D721Med (cell line): Measurements from ENCODE around the gene CDK9.

Source experiments
- DNase-seq: peaks from one replicate; pipeline ENCODE4 v3.0.0; 2011; ENCODE audit warnings: low spot score; ENCODE audit not compliant: insufficient read length
- FAIRE-seq: peaks from 2 replicates; lab custom pipeline; 2011; peaks lifted over from hg19 to GRCh38; lab: Jason Lieb, UNC
- TF ChIP-seq, protein P1 (sequence below): IDR thresholded peaks from 2 replicates; pipeline ENCODE4 v1.5.1; 2012; ENCODE audit warnings: mild to moderate bottlenecking, control low read depth; ENCODE audit not compliant: insufficient read depth; ENCODE audit errors: missing control alignments

The CDK9 gene

DNA sequence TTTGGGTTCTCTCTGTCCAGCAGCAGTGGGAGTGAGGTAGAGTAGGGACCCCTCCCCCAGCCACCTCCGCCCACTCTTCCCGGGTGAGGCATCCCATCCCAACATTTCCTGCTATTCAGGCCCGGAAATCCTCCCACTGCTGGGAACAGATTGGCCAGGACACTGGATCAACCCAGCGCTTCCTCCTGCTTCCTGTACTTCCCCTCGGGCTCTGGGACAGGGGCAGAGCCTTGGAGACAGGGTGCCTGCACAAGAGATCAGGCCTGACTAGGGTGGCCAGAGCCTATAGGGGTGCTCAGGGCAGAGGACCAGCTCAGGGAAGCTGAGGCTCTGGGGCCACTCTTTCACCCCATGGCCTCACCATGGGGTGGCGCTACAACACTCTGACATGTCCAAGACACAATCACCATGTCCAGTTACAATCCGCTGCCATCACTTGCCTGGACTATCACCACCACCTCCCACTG lies 21.9 kb upstream of the CDK9 start:
- TF ChIP-seq, protein P1, sequence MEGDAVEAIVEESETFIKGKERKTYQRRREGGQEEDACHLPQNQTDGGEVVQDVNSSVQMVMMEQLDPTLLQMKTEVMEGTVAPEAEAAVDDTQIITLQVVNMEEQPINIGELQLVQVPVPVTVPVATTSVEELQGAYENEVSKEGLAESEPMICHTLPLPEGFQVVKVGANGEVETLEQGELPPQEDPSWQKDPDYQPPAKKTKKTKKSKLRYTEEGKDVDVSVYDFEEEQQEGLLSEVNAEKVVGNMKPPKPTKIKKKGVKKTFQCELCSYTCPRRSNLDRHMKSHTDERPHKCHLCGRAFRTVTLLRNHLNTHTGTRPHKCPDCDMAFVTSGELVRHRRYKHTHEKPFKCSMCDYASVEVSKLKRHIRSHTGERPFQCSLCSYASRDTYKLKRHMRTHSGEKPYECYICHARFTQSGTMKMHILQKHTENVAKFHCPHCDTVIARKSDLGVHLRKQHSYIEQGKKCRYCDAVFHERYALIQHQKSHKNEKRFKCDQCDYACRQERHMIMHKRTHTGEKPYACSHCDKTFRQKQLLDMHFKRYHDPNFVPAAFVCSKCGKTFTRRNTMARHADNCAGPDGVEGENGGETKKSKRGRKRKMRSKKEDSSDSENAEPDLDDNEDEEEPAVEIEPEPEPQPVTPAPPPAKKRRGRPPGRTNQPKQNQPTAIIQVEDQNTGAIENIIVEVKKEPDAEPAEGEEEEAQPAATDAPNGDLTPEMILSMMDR = peak; percentile 22
- no peak for FAIRE-seq
- DNase-seq = no peak

DNA sequence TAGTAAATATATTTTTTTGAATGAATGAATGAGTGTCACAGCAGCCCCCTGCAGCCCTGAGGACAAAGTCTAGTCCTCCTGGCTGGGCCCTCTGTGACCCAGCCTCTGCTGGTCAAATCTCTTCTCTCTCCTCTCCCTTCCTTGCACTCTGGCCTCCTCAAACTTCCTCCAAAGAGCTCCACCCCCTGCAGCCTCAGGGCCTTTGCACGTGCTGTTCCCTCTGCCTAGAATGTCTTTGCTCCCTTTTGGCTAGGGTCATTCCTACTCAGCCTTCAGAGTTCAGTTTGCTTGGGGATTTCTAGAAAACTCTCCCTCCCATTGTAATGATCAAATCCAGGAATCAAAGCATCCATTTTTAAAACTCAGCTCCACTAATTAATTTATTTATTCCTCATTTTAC lies 20.4 kb upstream of the CDK9 start:
- no peak for FAIRE-seq
- no peak for DNase-seq
- TF ChIP-seq, protein P1 = no peak

DNA sequence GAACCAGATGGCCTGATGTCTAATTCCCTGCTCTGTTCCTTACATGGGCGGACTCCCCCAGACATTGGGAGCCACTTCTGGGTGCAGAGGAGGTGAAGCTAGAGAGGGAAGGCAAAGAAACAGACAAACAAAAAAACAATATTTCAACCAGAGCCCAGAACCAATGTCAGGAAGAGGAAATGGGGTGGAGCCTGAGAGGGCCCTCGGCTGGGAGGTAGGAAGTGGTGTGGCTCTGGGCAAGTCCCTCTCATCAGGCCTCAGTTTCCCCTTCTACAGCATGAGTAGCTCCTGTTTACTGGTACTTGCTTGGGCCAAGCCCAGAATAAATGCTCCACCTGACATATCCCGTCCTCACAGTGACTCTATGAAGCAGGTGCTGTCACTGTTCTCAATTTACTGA lies 18.4 kb upstream of the CDK9 start:
- TF ChIP-seq, protein P1 = no peak
- no peak for FAIRE-seq
- DNase-seq = no peak

DNA sequence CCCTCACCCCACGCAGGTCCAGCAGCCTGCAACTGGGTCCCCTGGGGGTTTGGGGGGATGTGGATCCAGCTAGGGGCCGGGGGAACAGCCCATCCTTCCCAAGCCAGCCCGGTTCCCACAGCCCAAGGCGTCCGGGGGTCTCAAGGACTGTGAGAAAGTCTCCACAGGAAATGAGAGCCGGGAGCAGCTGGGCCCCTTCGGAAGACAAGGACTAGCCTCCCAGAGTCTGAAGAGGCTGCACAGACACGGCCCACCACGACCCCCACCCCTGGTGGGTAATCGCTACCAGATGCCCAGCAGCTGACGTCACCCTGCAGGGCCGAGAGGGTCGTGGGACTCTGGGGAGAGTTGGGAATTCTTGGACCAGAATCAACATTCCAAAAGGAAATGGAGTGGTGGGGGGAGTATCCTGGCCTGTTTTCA lies 17.9 kb upstream of the CDK9 start:
- FAIRE-seq = no peak
- no peak for DNase-seq
- TF ChIP-seq, protein P1 = no peak

DNA sequence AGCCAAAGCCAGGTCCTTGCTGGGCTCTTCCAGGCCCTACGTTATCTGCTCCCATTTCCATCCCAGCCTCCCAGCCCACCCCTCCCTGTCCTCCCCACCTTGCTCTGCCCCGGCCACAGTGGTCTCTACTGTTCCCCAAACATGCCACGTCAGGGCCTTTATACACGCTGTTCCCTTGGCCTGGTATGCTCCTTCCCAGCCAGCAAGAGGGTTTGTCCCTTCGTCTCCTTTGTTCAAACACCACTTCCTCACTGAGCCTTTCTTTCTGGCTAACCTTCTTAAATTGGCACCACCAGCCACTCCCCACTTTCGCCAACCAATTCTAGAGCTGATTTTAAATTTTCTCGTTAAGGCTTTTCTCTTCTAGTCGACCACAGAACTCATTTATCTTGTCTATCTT lies 17.1 kb upstream of the CDK9 start:
- TF ChIP-seq, protein P1 = no peak
- FAIRE-seq (no peak), DNase-seq (no peak)

DNA sequence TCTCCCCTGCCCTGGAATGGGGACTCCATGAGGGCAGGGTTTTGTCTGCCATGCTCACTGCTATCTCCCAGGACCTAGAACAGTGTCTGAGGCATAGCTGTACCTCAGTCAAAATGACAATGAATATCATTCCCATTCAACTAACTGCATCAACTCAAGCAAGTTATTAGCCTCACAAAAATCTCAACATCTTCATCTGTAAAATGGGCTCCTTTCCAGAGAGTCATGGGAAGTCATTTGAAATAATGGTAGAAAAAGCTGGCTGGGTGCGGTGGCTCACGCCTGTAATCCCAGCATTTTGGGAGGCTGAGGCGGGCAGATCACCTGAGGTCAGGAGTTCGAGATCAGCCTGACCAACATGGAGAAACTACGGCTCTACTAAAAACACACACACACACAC lies 16.7 kb upstream of the CDK9 start:
- DNase-seq (no peak), FAIRE-seq (no peak)
- TF ChIP-seq, protein P1 = no peak

DNA sequence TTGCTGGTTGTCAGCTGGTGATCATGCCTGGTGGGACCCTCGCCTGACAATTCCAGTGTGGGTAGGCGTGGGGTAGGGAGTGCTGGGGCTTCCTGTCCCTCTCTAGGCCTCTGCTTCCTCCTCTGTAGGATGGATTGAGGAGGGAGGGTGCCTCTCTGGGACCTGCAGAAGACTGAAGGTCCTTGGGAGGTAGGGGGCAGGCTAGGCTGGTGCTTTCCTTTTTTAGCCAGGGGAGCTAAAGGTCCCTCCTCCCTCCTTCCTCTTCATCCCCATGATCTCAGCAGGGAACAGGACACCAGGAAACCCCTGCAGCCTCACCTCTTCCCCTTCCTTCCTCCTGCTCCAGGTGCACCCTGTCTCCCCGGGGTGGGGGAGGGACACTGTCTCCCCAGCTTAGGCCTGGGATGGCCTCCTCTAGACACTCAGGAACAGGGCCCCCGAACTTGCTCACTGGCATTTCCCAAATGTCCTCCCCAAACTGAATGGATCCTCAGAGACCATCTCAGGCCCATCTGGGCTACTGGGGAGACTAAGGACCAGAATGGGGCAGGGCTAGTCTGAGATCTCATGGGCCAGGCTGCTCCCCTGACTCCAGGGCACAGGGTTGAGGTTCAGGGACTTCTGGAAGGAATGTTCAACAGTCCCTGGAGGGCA lies 15.8 kb upstream of the CDK9 start:
- FAIRE-seq (no peak), DNase-seq (no peak)
- TF ChIP-seq, protein P1 = no peak
